ENCODE measurements around the gene CCND3. TPM values are rescaled to one million over a fixed set of nuclear protein-coding genes. Genes with fewer than 3 reads are reported as not detected.

Gene CCND3
- total and polyA plus RNA-seq, 2 of the 13 experiments (the other 11 are each of a cell fraction or from before 2014, with no cell fraction given): 4.3 to 7.2 TPM

DNA sequence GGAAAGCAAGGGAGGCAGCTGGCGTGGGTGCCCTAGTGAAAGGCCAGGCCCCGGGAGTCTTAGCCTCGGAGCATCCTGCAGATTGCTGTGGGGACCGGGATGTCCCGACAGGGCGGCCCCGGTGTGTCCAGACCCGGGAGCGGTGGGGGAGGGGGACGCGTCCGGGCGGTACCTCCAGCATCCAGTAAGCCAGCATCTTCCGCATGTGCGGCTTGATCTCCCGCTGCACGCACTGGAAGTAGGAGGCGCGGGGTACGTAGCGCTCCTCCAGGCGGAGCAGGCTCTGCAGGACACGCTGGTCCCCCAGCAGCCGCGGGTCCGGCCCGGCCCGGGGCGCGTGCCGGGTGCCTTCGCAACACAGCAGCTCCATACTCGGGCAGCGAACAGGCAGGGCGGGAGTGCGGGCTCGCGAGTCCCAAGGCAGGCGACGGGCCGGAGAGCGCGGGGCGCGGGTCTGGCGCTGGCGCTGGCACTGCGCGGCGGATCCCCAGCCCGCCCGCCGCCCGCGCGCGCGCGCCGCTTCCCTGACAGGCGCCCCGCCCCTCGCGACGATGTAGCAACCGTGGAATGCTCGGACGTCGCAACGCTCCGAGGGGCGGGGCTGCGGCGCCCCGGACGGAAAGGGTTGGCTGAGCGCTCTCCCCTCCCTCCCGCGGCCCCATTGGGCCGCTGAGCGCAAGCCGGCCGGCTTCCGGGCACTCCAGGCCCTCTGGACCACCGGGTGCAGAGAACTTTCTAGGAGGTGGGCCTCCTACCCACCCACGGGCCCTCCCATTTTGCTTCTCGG is at the start of gene CCND3 (continued):
- peak; percentile 59; the same call in 1 of the 2 replicates for TF ChIP-seq YEATS4 (CRISPR knock-in tag; IDR thresholded peaks at IDR 0.05; ENCODE audit: borderline replicate concordance)
- no peak for TF ChIP-seq SOX13 (IDR thresholded peaks at IDR 0.05)
- TF ChIP-seq SOX13 (CRISPR knock-in tag; conservative IDR thresholded peaks at IDR 0.05 in 1 of 2, IDR thresholded peaks at IDR 0.05 in 1 of 2): no peak
- TF ChIP-seq HOXA7 (CRISPR knock-in tag; IDR thresholded peaks at IDR 0.05): no peak
- TF ChIP-seq ISX (CRISPR knock-in tag; conservative IDR thresholded peaks at IDR 0.05): no peak
- TF ChIP-seq, protein P1, sequence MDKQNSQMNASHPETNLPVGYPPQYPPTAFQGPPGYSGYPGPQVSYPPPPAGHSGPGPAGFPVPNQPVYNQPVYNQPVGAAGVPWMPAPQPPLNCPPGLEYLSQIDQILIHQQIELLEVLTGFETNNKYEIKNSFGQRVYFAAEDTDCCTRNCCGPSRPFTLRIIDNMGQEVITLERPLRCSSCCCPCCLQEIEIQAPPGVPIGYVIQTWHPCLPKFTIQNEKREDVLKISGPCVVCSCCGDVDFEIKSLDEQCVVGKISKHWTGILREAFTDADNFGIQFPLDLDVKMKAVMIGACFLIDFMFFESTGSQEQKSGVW (CRISPR knock-in tag; IDR thresholded peaks at IDR 0.05; ENCODE audit: borderline replicate concordance): no peak
- TF ChIP-seq, protein P2, sequence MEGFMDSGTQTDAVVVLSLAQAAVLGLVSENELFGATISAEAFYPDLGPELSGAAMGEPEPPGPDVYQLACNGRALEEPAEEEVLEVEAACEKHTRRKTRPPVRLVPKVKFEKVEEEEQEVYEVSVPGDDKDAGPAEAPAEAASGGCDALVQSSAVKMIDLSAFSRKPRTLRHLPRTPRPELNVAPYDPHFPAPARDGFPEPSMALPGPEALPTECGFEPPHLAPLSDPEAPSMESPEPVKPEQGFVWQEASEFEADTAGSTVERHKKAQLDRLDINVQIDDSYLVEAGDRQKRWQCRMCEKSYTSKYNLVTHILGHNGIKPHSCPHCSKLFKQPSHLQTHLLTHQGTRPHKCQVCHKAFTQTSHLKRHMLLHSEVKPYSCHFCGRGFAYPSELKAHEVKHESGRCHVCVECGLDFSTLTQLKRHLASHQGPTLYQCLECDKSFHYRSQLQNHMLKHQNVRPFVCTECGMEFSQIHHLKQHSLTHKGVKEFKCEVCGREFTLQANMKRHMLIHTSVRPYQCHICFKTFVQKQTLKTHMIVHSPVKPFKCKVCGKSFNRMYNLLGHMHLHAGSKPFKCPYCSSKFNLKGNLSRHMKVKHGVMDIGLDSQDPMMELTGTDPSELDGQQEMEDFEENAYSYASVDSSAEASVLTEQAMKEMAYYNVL (CRISPR knock-in tag; IDR thresholded peaks at IDR 0.05; ENCODE audit: borderline replicate concordance): no peak
- no peak for TF ChIP-seq ZNF253 (CRISPR knock-in tag; IDR thresholded peaks at IDR 0.05; ENCODE audit: borderline replicate concordance)
- TF ChIP-seq, protein P3, sequence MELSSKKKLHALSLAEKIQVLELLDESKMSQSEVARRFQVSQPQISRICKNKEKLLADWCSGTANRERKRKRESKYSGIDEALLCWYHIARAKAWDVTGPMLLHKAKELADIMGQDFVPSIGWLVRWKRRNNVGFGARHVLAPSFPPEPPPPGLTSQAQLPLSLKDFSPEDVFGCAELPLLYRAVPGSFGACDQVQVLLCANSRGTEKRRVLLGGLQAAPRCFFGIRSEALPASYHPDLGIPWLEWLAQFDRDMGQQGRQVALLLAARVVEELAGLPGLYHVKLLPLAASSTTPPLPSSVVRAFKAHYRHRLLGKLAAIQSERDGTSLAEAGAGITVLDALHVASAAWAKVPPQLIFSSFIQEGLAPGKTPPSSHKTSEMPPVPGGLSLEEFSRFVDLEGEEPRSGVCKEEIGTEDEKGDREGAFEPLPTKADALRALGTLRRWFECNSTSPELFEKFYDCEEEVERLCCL (CRISPR knock-in tag; IDR thresholded peaks at IDR 0.05; ENCODE audit: borderline replicate concordance): no peak
- TF ChIP-seq, protein P4, sequence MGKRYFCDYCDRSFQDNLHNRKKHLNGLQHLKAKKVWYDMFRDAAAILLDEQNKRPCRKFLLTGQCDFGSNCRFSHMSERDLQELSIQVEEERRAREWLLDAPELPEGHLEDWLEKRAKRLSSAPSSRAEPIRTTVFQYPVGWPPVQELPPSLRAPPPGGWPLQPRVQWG (CRISPR knock-in tag; IDR thresholded peaks at IDR 0.05; ENCODE audit: borderline replicate concordance, low read depth): no peak
- TF ChIP-seq, protein P5, sequence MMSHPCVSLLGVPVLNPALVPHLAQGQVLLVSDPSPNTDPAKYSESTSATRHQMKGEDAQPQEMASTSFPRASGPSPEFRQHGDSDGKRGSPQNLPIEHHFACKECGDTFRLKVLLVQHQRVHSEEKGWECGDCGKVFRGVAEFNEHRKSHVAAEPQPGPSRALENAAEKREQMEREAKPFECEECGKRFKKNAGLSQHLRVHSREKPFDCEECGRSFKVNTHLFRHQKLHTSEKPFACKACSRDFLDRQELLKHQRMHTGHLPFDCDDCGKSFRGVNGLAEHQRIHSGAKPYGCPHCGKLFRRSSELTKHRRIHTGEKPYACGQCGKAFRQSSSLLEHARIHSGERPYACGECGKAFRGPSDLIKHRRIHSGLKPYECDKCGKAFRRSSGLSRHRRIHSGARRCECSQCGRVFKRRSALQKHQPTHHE (CRISPR knock-in tag; IDR thresholded peaks at IDR 0.05; ENCODE audit: borderline replicate concordance): no peak
- peak; percentile 29 for TF ChIP-seq RBM39 (IDR thresholded peaks at IDR 0.05; ENCODE audit: low read depth, low read length, poor library complexity, severe bottlenecking)
- TF ChIP-seq ZNF598 (CRISPR knock-in tag; IDR thresholded peaks at IDR 0.05; ENCODE audit: borderline replicate concordance): peak; percentile 30; the same call in 1 of the 2 replicates
- 0 out of 2 replicates have a peak, but pooled peaks have one; percentile 23 for TF ChIP-seq RFXAP (CRISPR knock-in tag; IDR thresholded peaks at IDR 0.05; ENCODE audit: borderline replicate concordance)
- TF ChIP-seq ZMYM2 (CRISPR knock-in tag; IDR thresholded peaks at IDR 0.05): no peak
- TF ChIP-seq RORA (CRISPR knock-in tag; IDR thresholded peaks at IDR 0.05): no peak
- TF ChIP-seq JDP2 (CRISPR knock-in tag; IDR thresholded peaks at IDR 0.05; ENCODE audit: borderline replicate concordance): no peak
- no peak for TF ChIP-seq ZNF589 (CRISPR knock-in tag; conservative IDR thresholded peaks at IDR 0.05)
- TF ChIP-seq FOSL2 (CRISPR knock-in tag; IDR thresholded peaks at IDR 0.05): no peak
- TF ChIP-seq ZNF121 (CRISPR knock-in tag; IDR thresholded peaks at IDR 0.05): 0 out of 2 replicates have a peak, but pooled peaks have one; percentile 12
- TF ChIP-seq ZSCAN20 (CRISPR knock-in tag; IDR thresholded peaks at IDR 0.05; ENCODE audit: borderline replicate concordance): peak; percentile 36; the same call in 1 of the 2 replicates
- peak; percentile 44; the same call in 1 of the 2 replicates for TF ChIP-seq MEIS2 (CRISPR knock-in tag; IDR thresholded peaks at IDR 0.05)
